RWPE1 (cell line): ENCODE results near the gene NSMCE1.
"Not testable (repeated sequence)": the region's sequence is repeated elsewhere in the genome, so short reads cannot be mapped to it uniquely, and the experiment has no call there.

Experiments used
- CTCF ChIA-PET: fragments of 350-600 bp; sonication (Branson Sonifier 250); formaldehyde crosslinking; extraction: SDS; loops from one replicate; lab custom pipeline; 2021; lab: Yijun Ruan, JAX
- POLR2A ChIA-PET: fragments of 400-600 bp; formaldehyde crosslinking; extraction: SDS; loops from one replicate; lab custom pipeline; 2020; ENCODE audit warnings: antibody characterized with exemption; ENCODE audit not compliant: low non-redundant PET; lab: Yijun Ruan, JAX
- DNase-seq: peaks from one replicate; pipeline ENCODE4 v3.0.0; 2012; ENCODE audit warnings: low spot score
- H3K27ac ChIP-seq: fragments of 450-650 bp; 2 replicates; pipeline ENCODE4 v1.5.1; 2017
- CTCF ChIP-seq: fragments of 450-650 bp; conservative IDR thresholded peaks from 2 replicates; pipeline ENCODE4 v1.5.1; 2017; ENCODE audit warnings: low read depth, mild to moderate bottlenecking

The NSMCE1 gene

DNA sequence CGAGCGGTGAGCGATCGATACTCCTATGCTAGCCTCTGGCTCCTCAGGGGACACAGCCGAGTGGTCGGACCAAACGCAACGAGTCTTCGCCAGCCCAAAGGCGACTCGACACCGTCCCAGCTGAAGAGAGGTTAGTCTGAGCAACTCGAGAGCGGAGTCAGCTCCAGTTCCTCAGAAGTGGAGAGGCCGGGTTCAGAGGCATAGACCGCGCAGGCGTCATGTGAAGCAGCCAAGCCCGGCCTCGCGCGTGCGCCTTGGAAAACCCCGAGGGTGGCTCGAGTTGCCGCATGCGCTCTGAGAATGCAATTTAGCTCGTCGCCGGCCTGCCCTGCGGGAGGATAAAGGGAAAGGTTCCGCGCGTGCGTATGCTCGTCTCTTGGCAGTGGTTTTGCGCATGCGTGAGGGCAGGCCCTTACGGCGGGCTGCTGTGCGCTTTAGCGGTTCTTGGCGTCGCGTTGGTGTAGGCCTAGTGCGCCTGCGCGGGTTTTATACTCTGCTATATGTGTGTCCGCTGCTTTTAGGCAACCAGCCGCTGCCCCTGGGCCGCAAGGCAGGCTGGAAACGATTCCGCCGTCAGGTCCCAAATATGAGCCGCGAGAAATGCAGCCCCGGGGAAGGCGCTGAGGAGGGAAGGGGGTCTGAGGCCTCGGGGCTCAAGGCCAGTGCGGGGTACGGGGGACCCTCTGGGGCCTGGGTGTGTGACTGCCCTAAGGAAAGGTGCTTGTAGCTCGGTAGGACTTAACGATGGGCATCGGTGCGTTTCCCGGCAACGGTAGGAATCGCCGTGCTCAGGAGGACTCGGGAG is 64.9 kb downstream of the NSMCE1 start, which contains the start of gene KDM8:
KDM8 (plus strand) TSS at position 20 of the 805 bp plus-strand sequence. CDS start 6,598 bp downstream, outside the sequence.
- peak within 1 kb of the TSS; percentile 94 for H3K27ac ChIP-seq
- no peak for TF ChIP-seq CTCF
- peak; percentile 98 for DNase-seq
- POLR2A ChIA-PET = no interaction called here
- CTCF ChIA-PET = interaction anchor here (0.6 kb wide), 1 partner anchor 1970 kb away, joined by 4 read pairs; no protein-coding TSS in a partner anchor

GRCh38 chr16:27202923-27203506 is 65.6 kb downstream of the NSMCE1 start:
- DNase-seq = peak; percentile 85
- CTCF ChIA-PET = no interaction called here
- TF ChIP-seq CTCF = no peak

GRCh38 chr16:27200914-27201313 is 67.7 kb downstream of the NSMCE1 start:
- H3K27ac ChIP-seq = not testable (repeated sequence)

More at GRCh38 chr16:27202923-27203506, 65.6 kb downstream of the NSMCE1 start:
- peak overlapping the region; percentile 94 for H3K27ac ChIP-seq
- POLR2A ChIA-PET = no interaction called here

DNA sequence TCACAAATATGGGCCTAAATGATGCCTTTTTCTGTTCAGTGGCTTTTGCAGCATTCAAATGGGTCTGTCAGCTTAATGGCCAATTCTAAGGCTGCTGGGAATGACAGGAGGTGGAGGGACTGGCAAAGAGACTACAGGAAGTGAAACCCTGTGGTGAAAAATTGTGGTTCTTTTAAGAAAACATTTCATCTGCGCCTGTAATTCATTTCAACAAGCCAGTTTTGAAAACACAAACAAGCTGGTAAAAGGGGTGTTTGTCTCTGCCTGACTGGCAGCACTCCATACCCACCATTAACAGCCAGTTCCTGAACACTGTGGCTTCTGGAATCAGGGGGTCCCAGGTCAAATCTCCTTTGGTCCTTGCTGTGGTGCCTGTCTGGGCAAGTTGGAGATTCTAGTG is 68.8 kb downstream of the NSMCE1 start:
- ChIA-PET CTCF (no interaction called here), POLR2A (no interaction called here)
- no peak for TF ChIP-seq CTCF
- DNase-seq = no peak
- no peak overlapping the region for H3K27ac ChIP-seq

More at GRCh38 chr16:27200914-27201313, 67.7 kb downstream of the NSMCE1 start:
- POLR2A ChIA-PET, DNase-seq, CTCF ChIA-PET: not testable (repeated sequence)

- POLR2A ChIA-PET = no interaction called here
- CTCF ChIA-PET = no interaction called here
- H3K27ac ChIP-seq = no peak overlapping the region
- TF ChIP-seq CTCF = no peak
- no peak for DNase-seq
These were observed 69.4 kb downstream of the NSMCE1 start for GRCh38 chr16:27199235-27199586.

DNA sequence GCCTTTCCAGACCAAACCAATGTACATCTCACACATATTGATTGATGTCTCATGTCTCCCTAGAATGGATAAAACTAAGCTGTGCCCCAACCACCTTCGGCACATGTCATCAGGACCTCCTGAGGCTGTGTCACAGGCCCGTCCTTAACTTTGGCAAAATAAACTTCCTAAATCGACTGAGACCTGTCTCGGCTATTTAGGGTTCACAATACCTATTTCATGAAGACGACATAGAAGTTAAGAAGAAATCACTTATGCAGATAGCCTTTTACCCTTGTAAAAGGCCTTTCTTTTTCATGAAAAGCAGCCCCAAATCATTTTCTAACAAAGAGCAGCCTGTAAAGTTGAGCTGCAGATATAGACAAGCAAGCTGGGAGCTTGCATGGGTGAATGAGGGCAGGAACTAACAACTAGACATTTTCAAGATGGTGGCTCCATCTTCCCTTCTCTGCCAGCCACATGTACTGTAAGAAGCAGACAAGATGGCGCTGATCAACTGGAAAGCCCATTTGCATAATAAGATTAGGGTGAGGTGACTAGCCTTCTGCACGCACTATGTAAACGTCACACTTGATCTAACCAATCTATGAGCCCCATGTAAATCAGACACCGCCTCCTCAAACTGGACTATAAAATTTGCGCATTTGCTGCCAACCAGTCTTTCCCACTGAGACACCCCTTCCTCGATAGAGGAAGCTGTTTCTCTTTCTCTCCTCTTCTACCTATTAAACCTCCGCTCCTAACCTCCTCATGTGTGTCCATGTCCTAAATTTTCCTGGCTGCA is 69.9 kb downstream of the NSMCE1 start:
- no peak for DNase-seq
- ChIA-PET POLR2A (no interaction called here), CTCF (no interaction called here)
- TF ChIP-seq CTCF = no peak
- H3K27ac ChIP-seq = no peak overlapping the region
